GM21526 (cell line): Measurements from ENCODE around the gene LAMB3.

Experiments used
- ATAC-seq: cut with Tn5 transposase; IDR thresholded peaks from one replicate; pipeline ENCODE4 v1.9.1; 2021; ENCODE audit warnings: moderate library complexity; ENCODE audit not compliant: unreplicated experiment, low FRiP score

Gene LAMB3

GRCh38 chr1:209634005-209634737, 18.1 kb downstream of the LAMB3 start:
- no peak for ATAC-seq

DNA sequence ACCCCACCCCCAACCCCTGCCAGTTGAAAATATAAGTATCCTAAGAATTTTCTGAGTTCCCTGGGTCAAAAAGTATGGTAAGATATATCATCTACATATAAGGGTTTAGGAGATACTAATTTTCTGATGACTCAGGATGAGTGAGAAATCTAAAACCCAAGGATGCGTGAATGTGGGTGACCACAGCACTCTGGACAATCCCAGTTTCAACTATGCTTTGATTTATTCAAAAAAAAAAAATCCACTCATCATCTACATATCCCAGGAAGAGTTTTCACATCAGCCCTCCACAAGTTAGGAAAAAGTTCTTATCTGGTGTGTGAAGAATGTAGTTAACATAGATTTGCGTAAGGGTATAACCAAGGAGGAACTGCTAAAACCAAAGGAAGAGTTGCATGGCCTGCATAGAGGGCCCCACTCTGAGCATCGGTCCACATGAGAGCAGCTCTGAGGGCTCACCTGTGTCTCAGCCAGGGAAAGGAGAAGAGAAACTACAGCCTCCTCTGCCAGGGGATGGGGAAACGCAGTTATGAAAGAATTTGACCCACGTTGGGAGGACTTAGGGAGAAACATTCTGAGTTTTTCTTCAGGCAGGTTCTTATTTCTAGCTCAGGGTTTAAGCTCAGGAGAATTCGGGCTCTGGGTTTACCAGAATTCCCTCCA, 18.8 kb downstream of the LAMB3 start:
- ATAC-seq, result no peak

- no peak for ATAC-seq
These were observed 21.6 kb downstream of the LAMB3 start for GRCh38 chr1:209630383-209631225.

DNA sequence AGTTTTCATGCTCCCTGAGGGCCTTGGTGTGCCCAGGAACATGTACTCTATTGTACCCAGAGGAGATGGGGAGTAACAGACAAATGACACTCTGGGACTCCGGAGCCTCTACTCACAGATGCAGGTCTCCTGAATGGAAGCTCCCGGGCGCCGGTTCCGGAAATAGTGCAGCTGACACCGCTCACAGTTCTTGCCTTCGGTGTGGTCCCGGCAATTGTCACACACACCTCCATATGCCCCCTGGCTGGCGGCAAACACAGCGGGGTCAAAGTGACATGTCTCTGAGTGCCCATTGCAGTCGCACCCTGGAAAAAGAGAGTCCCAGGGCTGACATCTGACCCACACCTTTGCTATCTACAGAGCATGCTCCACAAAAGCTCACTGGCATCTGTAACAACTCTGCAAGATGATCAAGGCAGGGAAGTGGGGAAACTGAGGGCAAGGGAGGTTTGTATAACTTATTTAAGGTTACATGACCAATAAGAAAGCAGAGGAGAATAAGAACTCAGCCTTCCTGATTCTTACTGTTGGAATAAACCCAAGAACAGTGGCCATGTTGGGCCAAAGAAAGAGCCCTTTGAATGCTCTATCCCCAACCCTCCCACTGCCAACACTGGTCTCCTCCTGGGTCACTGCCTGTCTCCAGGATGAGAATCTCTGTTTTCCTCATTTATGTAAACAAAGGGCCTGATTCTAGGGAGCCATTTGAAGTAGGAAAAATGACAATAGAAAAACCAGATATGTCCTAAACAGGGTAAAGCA, 22.4 kb downstream of the LAMB3 start:
- ATAC-seq, result no peak

DNA sequence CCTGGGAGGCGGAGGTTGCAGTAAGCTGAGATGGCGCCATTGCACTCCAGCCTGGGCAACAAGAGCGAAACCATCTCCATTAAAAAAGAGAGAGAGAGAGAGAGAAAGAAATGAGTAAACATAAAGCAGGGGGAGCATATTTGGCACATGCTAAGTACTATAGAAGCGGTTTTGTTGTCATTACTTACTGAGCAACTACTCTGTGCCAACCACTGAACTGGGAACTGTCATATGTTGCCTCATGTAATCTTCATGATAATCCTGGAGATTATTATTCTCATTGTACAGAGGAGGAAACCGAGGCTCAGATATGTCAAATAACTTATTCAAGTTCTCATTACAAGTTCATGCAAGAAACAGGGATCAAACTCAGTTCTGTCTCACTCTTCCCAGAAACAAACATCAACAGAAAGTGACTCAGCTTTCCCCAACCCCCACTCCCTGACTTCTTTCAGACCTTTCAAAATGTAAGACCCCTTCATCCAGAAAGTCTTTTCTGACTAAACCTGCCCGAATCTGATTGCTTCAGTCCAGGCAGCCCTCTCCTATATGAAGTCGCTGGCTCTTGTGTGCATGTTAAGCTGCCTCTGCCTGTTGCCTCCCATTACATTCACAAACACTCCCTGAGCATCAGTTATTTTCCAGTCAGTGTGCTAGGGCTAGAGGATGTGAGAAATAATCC, 23.5 kb downstream of the LAMB3 start:
- no peak for ATAC-seq

DNA sequence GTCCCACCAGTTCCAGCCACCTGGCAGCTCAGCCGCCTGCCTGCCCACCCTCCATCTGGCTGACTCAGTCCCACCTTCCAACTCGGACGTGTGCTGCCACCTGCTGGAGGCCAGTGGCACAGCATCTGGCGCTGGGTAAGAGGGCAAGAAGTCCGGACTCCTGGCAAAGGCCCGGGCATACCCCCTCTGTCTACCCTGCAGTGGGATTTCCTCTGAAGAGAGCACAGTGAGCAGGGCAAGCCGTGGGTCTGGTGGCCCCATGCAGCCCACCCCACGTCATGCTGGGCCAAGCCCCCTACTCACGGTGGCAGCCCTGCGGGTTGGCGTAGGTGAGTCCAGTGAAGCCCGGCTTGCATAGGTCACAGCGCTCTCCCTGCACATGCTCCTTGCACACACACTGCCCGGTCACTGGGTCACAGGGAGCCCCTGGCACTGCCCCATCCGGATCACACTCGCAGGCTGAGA, 24.5 kb downstream of the LAMB3 start:
- ATAC-seq, result no peak

DNA sequence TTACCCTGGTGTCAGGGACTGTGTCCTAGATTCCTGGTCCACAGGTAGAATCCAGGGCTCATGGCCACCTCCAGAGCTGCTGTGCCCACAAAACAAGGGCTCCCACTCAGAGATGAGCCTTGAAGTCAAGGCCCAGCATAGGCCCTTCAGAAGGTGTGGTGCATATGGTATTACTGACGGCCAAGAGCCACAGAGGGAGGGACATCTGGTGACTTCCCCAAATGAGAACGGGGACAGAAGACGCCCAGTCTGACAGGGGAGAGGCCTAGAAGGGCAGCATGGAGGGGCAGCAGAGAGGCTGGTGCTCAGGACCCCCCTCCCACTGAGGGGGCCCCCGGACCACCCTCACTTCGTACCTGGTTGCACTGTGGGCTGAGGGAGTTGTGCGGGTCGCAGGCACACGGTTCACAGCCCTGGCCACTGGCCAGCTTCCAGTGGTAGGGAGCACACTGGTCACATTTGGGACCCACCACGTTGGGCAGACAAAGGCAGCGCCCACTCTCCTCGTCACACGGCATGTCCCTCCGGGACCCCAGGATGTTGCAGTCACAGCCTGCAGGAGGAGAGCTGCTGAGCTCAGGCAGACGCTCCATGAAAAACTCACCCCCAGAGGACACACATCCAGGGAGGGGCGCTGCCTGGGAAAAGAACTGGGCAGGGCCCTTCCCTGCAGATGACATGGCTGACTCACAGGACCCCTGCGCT, 25.0 kb downstream of the LAMB3 start:
- no peak for ATAC-seq

GRCh38 chr1:209626346-209627026, 25.7 kb downstream of the LAMB3 start:
- no peak for ATAC-seq

GRCh38 chr1:209625791-209626285, 26.4 kb downstream of the LAMB3 start:
- no peak for ATAC-seq

- no peak for ATAC-seq
These were observed 27.4 kb downstream of the LAMB3 start for GRCh38 chr1:209624558-209625549.

DNA sequence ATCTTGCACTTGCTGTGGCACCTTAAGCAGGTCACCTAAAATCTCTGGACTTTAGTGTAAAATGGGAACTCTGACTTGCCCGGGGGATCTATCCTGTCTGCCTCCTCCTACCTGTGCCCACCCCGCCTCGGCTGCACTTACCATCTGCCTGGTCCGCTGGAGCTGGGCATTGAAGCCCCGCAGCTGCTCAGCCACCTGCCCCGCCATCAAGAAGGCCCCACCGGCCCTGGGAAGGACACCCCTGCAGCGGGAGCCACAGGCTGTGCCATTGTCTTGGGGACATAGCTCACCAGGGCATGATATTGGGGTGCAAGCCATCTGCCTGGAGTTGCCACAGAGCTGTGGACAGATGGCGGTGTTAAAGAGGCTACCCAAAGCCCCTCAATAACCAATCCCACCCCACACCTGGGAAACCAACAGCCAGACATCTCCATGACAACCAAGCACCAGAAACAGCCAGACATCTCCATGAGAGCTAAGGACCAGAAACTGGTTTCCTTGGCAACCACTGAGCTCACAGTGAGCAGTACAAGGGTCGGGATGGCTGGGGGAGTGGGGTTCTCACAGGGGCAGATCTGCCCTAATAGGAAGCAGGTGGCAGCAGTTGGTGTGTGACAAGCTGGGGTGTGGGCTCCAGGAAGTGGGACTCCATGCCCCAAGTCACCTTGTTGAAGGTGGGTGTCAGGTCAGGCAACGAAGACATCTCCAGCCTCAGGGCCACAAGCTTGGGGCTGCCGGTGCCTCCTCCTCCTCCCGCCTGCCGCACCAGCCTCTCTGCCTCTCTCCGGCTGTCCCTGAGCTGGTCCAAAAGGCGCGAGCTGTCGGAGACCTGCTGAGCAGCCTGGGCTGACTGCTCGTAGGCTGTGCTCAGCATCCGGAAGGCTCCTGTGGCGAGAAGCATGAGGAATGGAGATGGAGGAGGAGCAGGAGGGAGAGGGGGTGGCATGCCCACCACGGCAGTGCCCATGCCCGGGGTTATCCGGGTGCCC, 29.1 kb downstream of the LAMB3 start:
- no peak for ATAC-seq

DNA sequence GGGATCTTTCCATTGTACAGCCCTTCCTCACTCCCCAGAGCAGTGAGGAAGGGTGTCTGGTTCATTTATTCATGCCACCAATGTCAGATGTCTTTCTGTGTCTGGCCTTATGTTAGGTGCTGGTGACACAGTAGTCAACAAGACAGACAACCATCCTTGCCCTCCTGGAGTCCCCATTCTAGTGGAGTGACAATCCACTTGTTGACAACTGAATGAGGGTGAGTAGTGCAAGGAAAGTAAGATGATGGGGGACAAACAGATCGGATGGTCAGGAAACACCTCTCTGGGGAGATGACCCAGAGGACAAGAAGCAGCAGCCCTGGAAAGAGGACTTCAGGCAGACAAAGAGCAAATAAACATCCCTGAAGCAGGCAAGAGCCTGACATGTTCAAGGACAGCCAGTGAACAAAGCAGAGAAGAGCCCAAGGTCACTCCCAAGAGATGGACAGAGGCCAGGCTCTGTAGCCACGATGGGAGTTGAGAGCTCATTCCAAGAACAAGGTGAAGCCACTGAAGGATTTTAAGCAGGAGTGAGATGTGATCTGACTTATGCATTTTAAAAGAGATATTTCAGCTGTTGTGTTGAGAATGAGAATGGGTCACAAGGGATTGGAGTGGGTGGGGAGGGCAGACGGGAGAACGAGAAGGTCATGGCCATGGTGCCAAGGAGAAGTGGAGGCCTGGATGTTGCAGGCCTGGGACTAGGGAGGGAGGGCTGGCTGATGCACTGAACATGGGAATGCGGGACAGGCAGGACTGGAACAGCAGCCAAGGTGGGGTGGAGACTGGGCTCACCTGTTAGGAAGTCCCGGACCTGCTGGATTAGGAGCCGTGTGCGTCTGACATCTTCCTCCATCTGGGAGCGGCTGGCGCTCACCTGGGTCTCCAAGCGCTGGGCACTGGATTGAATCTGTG, 30.2 kb downstream of the LAMB3 start:
- ATAC-seq, result no peak

DNA sequence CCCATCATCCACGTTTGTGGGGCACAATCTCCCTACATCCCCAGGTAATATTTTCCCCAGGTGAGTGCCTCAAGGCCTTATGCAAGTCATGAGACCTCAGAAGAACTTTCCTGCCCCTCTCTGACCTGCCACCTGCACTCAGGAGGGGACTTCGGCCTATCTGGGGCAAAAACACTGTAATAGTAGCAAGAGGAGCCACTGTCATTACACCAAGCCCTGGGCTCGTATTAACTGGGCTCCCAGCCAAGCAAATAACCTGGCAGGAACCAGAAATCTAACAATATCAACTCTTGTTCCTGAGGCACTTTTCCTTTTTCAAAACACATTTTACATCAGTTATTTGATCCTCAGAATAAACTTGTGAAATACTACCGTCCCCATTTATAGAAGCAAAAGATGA, 30.9 kb downstream of the LAMB3 start:
- no peak for ATAC-seq

DNA sequence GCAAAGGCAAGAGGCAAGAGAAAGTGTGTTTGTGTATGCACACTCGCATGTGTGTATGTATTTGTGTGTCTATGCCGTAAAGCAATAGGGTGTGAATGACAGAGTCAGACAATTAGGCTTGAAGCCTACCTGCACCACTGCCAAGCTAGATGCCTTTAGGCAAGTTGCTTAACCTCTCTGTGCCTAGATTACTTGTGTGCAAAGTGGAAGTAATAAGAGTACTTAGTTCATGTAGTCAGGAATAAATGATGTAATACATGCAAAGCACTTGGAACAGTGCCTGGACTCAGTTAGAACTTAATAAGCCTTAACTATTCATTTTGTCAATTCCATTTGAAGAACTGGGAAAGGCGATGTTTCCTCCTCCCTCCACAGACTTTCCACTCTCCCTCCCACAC, 31.7 kb downstream of the LAMB3 start:
- ATAC-seq, result no peak
